ENCODE results near the gene SPTBN5.

DNA sequence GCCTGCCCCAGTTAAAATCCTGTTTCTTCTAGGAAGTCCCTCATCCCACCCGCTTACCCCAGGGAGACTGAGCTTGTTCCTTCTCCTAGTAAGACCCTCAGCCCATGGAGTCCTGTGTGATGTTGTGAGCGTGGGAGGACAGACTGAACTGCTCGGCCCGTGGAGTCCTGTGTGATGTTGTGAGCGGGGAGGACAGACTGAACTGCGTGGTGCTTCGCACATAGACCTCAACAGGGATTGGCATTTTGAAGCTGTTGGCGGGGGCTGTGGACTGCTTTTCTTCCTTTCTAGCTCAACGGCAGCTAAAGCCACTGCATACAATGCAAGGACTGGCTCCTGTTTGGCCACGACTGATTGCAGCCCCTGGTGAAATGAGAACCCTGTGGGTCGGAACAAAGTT is 1.6 kb upstream of the SPTBN5 start:
- no peak for TF ChIP-seq POLR2A (IDR thresholded peaks at IDR 0.05)
- TF ChIP-seq, protein P1, sequence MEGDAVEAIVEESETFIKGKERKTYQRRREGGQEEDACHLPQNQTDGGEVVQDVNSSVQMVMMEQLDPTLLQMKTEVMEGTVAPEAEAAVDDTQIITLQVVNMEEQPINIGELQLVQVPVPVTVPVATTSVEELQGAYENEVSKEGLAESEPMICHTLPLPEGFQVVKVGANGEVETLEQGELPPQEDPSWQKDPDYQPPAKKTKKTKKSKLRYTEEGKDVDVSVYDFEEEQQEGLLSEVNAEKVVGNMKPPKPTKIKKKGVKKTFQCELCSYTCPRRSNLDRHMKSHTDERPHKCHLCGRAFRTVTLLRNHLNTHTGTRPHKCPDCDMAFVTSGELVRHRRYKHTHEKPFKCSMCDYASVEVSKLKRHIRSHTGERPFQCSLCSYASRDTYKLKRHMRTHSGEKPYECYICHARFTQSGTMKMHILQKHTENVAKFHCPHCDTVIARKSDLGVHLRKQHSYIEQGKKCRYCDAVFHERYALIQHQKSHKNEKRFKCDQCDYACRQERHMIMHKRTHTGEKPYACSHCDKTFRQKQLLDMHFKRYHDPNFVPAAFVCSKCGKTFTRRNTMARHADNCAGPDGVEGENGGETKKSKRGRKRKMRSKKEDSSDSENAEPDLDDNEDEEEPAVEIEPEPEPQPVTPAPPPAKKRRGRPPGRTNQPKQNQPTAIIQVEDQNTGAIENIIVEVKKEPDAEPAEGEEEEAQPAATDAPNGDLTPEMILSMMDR (IDR thresholded peaks at IDR 0.05) = no peak
